HG02852 (cell line): ENCODE results near the gene WHAMM.
"Not testable (repeated sequence)": the region's sequence is repeated elsewhere in the genome, so short reads cannot be mapped to it uniquely, and the experiment has no call there.

Source experiments
- ATAC-seq: cut with Tn5 transposase; IDR thresholded peaks from one replicate; pipeline ENCODE4 v1.9.1; 2021; ENCODE audit warnings: mild to moderate bottlenecking, moderate library complexity; ENCODE audit not compliant: unreplicated experiment

WHAMM gene

DNA sequence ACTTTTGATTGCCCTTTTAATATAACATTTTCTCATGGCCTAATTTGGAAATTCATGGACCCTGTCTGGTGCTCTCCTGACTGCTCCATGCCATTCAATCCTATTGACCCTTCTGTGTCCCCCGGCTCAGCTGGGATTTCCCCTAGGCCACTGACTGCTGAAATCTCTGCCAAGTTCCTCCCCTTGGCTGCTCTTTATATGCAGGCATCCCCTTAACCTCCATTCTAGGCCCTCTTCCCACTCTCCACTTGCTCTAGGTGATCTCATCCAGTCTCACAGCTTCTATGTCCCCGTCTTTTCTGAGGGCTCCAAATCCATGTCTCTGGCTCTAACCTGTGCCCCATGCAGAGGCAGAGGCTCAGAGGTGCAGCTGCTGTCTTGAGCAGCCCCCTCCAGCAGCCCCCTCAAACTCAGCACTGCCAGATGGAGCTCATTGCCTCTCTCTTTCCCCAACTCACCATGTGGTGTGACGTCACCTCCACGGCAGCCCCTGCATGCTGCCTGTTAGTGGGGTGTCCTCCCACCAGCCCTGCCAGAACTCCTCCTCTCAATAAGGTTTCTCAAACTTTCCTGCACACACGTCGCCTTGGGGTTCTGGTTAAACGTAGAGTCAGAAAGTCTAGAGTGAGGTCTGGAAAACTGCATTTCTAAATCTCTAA, 10.1 kb upstream of the WHAMM start:
- ATAC-seq = no peak

DNA sequence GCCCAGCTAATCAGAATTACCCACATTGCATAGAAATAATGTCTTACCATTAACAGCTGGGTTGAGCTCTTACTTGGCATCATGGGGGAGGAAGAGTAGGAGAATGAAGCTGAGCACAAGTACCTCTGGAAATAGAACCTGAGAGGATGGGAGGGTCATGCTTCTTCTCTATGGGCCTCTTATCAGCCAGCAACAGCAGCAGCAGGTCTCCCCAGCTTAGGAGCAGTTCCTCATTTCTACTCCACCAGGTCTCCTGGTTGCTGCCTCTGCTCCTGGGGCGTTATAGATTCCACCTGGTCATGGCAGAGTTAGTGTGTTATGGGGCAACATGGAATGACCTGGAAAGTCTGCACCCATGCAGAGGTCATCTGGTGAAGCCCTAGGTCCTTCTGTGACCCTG, 6.9 kb upstream of the WHAMM start:
- peak; percentile 37 for ATAC-seq

DNA sequence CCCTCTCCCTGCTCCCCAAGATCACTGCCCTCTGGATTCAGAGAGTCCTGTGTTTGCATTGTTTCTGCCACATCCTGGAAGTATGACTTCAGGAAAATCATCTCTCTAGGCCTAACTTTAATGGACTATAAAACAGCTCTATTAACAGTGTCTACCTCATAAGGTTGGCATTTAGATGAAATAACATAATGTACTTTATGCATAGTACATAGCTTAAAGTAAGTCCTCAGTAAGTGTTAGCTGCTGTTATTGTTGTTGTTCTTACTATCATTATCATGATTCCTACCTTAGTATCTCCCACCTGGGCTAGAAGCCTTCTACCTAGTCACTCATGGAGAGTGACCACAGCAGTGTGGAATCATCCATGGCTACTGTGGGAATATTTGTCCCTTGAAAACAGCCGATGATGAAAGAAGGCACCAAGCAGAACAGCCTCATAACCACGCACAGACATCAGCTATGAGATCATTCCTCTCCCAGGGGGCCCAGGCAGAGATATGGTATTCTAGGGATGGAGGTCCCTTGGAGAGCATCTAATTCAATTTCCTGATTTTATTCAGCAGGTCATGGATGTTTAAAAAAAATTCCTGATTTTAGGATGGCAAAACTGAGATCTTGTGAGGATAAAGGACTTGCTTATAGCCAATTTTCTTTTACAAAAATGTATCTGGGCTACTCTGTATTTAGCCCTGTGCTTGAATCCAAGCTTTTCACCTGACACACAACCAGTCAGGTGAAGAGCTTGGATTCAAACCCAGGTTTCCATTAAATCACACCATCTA, 5.4 kb upstream of the WHAMM start:
- no peak for ATAC-seq

- no peak for ATAC-seq
Observed at GRCh38 chr15:82804575-82804949, 4.9 kb upstream of the WHAMM start.

DNA sequence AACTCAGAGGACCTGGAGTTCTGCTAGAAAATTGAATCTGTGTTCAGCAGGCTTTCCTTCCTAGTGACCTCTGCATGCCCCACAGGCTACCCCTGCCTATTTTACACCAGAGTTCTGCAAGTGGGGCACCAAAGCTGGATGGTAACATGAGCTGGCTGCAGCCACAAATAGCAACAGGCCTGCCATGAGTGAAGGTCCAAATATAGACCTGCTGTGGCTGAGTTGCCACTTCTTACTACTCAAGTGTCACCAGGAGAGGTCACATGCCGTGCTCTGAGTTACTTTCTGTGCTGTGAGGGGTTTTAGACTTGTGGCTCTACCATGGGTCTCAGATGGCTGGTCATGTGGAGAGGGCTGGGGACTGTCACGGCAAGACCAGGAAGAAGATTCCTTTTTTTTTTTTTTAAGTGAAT, 3.4 kb upstream of the WHAMM start, which contains the start of gene FSD2:
TSS of gene FSD2 (minus strand) at position 76 of the 413 bp plus-strand sequence. CDS start 18,679 bp downstream, outside the sequence.
- peak; percentile 43 for ATAC-seq

- no peak for ATAC-seq
Observed at GRCh38 chr15:82807920-82808633, 1.4 kb upstream of the WHAMM start.

DNA sequence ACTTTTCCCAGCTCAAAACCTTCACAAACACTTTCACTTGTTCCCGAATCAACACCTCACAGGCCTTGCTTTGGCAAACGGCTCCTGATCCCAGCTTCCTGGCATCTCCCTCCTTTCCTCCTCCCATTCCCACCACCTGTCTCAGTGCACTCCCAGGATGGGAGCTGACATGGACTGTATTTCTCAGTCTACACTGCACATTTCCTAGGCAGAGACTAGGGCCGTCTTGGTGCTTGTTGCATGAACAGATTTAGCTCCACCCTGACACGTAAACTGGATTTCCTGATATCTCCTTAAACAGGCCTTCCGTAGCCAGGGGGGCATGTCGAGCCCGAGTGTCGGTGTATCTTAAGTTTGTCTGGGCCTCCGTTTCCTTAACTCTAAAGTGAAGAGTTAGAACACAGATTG, 790 bp upstream of the WHAMM start:
- no peak for ATAC-seq

DNA sequence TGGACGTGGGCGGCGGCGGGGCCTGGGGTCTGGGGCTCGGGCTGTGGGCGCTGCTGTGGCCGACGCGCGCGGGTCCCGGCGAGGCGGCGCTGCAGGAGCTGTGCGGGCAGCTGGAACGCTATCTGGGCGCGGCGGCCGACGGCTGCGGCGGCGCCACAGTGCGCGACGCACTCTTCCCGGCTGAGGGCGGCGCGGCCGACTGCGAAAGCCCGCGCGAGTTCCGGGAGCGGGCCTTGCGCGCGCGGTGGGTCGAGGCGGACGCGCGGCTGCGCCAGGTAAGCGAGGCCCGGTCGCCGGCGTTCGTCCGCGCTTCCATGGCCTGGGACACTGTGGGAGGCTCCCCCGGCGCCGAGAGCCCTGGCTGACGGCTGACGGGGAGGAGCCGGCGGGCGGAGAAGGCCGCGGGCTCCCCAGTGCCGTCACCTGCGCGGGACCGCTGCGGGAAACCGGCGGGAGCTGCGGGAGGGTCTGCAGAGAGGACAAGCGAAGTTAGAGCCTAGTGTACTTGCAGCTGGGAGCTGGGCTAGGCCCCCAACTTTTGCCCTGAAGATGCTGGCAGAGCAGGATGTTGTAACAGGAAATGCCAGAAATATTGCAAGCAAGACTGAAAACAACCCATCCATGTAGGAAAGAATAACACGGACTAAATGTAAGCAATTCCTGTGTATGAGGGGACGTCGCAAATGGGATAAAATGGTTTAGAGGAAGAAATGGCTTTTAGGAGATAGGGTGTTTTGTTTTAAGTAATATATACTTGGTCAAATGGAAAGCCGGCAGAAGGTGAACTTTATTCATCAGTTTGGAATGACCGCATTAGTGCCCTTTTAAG, 847 bp downstream of the WHAMM start:
- ATAC-seq = peak; percentile 23

DNA sequence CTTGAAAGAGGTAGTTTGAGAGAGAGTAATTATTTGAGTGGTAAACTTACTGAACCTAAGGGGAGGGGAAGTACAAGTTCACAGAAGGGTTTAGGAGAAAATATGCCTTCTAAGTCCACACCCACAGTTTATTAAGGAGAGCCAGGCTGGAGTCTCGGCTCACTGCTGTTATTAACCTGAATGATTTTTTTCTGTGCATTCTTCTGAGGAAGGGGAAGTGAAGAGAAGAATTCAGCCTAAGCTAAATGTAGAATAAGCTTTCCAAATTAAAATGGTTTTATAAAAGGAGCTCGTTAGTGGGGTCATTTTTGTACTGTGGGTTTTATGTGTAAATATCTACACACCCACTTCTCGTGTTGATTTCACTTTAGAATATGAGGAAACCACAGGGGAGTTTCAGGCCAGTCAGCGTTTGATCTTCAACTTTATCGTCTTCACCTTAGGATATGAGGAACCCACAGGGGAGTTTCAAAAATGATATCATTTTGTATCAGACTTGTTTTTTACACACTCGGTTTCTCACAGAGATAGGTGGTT, 1.5 kb downstream of the WHAMM start:
- no peak for ATAC-seq

DNA sequence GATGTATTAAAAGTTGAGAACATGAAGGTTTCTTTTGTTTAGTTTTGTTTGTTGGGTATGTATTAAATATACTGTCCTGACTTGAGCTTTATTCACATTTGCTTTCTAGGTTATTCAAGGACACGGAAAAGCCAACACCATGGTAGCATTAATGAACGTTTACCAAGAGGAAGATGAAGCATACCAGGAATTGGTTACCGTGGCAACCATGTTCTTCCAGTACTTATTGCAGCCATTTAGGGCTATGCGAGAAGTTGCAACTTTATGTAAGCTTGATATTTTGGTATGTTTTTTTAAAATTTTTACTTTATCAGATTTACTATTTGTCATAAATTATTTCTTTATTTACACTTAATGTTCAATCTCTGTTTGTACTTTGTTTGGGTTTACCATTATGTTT, 3.6 kb downstream of the WHAMM start:
- no peak for ATAC-seq

GRCh38 chr15:82820128-82820527, 10.7 kb downstream of the WHAMM start:
- no peak for ATAC-seq

- ATAC-seq = not testable (repeated sequence)
Observed at GRCh38 chr15:82821396-82821795, 12.0 kb downstream of the WHAMM start.

- not testable (repeated sequence) for ATAC-seq
Observed at GRCh38 chr15:82821851-82822250, 12.4 kb downstream of the WHAMM start.

- no peak for ATAC-seq
Observed at GRCh38 chr15:82823049-82823448, 13.6 kb downstream of the WHAMM start.

DNA sequence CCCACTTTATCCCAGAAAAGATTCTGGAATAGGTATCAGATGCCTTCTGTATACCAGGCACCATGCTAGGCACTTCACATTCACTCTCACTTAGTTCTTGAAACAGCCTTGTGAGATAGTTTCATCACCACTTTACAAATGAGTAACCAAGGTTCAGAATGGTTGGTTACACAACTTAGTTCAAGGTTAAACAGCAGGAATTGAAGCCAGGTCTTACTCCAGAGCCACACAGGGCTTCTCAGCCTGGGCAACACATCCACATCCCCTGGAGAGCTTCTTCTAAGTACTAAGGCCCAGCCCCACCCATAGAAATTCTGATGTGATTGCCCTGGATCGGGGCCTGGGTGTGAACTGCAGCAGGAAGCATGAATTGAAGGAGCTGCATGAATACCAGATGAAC, 18.6 kb downstream of the WHAMM start:
- ATAC-seq = no peak

GRCh38 chr15:82829234-82829633, 19.8 kb downstream of the WHAMM start:
- no peak for ATAC-seq

GRCh38 chr15:82830427-82831173, 21.2 kb downstream of the WHAMM start:
- ATAC-seq = no peak

DNA sequence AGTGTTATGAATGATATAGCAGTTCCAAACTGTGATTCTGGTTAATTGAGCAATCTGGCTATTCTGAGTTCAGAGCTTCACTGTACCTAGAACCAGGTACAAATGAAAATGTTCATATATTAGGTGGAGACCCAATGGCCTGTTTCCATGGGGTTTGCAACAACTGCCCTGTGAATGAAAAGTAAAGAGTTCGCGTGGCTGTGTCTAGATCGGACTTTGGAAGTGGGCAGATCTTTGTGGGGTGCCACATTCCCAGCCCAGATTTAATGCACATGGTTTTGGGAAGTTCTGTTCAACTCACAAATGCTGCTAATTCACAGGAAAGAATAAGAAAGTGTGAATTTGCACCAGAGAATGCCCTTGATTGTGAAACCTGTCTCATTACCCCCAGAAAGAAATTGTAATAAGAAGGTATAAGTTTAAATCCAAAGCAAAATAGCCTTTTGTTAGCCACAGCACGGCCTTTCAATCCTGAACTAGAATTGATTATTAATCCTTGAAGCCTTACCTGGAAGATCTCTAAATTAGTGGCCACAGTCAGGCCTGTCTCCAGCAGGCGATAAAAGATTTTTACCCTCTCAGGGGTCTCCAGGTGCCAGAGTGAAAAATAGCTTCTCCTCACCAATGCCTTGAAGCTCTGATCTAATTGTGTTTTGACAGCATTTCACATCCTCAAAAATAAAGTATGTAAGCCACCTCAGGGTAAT, 22.6 kb downstream of the WHAMM start:
- ATAC-seq = no peak
